NCI-H226 (cell line): ENCODE results near the gene SSR4.
"Not testable (repeated sequence)": the region's sequence is repeated elsewhere in the genome, so short reads cannot be mapped to it uniquely, and the experiment has no call there.

ENCODE experiments used
- DNase-seq: peaks from one replicate; pipeline ENCODE4 v3.0.0-alpha.2; 2015

Gene SSR4

DNA sequence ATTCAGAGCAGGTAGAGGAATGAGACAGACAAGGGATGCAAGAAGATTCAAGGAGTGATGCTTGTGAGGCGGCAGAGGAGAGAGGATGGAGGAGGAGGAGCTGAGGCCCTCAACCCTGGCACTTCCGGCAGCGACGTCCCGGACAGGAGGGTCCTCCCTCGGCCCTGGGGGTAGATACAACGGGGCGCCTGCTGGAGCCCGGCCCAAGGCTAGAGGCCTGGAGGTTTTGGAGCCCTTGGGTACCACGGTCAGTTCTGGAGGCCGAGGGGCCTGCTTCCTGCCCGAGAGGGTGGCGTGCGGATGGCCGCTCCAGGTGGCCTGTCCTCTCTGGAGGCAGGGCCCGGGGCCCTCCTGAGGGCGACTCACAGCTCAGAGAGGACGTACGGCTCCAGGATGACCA is 13.5 kb downstream of the SSR4 start:
- no peak for DNase-seq

GRCh38 chrX:153812220-153812619 is 17.8 kb downstream of the SSR4 start:
- DNase-seq = no peak

DNA sequence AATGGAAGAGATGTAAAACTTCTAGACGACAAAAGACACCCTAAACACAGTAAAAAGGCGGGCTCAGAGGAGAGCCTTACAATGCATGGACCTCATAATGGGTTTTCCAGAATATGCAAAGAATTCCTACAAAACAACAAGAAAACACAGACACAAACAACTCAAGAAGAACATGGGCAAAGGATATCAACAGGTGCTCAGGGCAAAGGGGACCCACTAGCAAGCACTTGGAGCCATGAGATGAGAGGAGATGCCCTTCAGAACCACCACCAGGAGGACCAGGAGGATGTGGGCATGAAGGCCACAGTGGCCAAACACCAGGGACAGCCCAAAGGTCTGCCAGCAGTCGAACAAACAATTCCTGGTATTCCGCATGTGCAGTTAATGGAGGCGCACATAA is 18.7 kb downstream of the SSR4 start:
- no peak for DNase-seq

GRCh38 chrX:153814591-153815315 is 20.3 kb downstream of the SSR4 start:
- no peak for DNase-seq

DNA sequence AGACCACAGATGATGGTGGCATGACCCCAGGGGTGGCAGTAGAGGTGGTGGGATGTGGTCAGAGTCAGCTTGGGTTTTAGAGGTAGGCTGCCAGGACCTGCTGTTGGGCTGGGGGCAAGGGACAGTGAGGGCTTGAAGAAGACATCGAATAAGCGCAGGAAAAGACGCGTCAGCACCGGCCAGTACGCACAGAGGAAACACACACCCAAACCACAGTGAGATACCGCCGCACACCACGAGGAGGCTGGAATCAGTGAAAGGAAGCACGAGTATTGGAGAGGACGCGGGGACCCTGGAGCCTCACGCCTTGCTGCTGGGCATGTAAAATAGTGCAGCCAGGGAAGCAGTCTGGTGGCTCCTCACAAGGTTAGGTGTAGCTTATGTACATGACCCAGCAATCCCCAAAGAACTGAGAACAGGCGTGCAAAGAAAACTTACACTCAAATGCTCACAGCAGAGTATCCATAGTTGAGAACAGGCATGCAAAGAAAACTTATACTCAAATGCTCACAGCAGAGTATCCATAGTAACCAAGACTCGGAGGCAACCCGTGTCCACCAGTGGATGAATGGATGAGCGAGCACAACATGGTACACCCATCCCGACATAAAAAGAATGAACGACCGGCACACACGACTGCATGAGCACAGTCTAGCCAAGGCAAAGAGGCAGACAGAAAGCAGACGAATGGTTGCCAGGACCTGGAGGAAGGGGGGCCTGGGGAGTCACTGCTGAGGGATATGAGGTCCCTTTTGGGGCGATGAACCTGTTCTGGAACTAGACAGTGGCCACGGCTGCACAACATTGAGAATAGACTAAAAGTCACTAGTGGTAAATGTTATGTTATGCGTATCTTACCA is 22.6 kb downstream of the SSR4 start:
- no peak for DNase-seq

GRCh38 chrX:153818064-153818463 is 23.6 kb downstream of the SSR4 start:
- not testable (repeated sequence) for DNase-seq

GRCh38 chrX:153818571-153819383 is 24.3 kb downstream of the SSR4 start:
- no peak for DNase-seq

GRCh38 chrX:153819384-153820040 is 25.0 kb downstream of the SSR4 start:
- DNase-seq = no peak

DNA sequence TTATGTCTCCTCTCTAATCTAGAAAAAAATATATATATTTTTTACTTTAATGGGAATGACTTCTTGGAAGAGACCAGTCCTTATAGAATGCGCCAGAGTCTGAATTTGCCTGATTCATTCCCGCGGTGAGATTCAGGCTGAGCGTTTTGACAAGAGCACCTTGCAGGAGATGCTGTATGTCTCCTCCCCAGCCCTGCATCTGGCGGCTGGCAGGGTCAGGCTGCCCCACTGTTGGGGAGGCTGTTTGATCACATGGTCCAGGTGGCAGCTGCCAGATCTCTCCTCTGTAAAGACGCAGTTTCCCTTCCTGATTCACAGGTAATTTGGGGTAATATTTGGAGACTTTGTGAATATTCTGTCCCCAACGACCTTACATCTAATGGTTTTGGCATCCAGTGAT is 26.1 kb downstream of the SSR4 start:
- DNase-seq = no peak

GRCh38 chrX:153821066-153821465 is 26.6 kb downstream of the SSR4 start:
- DNase-seq = no peak

DNA sequence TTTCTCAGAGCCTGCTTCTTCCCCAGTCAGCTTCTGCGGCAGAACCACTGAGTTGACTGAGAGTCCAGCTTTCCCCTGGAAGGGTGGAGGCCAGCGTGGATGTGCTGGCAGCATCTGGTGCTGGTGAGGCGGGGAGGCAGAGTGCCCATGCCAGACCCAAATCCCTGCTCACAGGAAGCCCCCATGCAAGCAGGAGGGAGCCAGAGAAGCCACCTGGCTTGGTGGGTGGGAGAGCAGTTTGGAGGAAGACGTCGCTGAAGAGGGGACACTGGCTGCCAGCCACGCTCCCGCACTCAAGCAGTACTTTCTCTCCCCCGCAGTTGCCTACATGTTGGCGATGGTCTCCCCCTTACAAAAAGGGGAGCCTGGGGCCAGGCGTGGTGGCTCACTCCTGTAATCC is 29.9 kb downstream of the SSR4 start:
- DNase-seq = no peak

- no peak for DNase-seq
Observed at GRCh38 chrX:153825042-153825441, 30.6 kb downstream of the SSR4 start.

GRCh38 chrX:153827016-153827415 is 32.5 kb downstream of the SSR4 start:
- no peak for DNase-seq

DNA sequence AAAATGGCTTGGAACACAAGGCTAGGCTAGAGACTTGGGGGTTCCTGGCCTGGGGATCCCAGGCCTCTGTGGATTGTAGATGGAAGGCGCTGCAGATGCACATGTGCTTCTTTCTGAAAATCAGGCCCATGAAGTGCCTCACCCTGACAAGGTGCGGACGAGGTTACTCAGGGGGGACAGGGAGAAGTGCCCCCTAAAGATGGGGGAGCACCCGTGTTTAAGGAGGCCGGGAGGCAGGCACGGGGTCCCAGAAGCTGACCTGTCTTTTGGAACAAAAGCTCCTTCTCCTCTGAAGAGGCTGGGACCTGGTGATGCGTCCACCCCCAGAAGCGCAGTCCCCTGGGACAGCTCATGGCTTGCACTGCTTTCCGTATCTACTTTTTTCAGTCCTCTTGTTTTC is 33.4 kb downstream of the SSR4 start:
- no peak for DNase-seq

DNA sequence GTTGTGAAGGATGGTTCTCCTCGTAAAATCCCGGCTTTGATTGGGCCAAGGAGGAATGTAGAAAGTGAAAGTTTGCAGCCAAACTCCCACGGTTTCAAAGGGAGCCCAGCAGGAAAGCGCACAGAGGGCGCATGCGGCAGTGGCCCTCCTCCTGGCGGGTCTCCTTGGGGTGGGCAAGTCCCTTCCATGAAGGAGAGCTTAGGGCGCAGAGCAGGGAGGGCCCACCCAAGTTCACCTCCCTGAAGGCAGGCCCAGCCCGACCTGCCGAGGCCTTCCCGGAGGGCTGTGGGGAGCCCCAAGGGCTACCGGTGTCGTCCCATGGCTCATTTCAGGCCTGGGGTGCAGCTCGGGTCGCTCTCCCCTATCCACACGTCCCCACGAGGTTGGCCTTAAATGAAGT is 33.8 kb downstream of the SSR4 start:
- DNase-seq = no peak

GRCh38 chrX:153828723-153829548 is 34.5 kb downstream of the SSR4 start:
- no peak for DNase-seq

DNA sequence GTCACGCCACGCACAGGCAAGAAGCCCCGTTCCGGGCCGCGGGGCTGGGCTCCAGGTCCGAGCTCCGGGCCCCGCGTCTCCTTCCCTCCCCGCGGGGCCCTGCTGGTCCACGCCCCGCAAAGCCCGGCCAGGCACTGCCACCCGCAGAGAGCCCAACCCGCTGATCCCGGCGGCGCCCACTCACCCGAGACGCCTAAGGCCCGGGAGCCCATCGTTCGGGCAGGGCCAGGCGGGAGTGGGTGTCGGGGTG is 35.0 kb downstream of the SSR4 start:
- DNase-seq = no peak

DNA sequence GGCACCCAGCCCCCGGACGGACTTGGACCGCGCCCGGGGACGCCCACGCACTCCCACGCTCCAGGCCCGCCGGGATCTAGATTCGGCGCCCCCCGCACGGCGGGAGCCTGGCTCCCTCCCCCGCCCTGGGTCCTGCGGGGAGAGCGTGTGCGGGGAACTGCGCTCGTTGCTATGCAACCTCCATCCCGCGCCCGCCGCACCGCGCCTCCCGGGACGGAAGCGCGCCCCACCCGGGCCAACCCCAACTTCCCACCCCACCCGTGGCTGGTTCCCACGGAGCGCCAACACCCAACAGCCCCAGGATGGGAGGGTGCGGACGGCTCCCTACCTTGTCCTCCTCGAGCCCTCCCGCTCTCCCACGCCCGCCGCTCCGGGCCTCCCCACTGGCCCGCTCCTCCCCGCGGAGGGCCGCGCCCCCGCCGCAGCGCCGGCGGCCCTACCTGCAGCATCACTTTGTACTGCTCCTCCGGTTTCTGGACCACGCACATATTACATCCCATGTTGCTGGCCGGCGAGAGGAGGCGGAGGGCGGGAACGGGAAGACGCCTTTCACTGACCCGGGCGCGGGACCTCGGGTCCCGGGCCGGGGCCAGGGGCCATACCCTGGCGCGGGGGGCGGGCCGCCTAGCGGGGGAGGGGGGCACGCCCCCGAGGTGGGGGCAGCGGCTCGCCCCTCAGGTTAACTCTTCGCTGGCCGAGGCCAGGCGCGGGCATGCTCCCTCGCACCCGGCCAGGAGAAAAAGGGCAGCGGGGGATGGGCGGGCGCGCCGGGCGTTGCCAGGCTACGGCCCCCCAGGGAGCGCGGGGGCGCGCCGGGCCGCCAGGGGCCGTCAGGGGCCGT is 35.6 kb downstream of the SSR4 start, which contains the start of gene PDZD4:
Gene PDZD4 (minus strand): TSS at position 746 of the 841 bp plus-strand sequence. CDS start 246 bp downstream, at position 500.
- no peak for DNase-seq

- no peak for DNase-seq
Observed at GRCh38 chrX:153830640-153831428, 36.4 kb downstream of the SSR4 start.

DNA sequence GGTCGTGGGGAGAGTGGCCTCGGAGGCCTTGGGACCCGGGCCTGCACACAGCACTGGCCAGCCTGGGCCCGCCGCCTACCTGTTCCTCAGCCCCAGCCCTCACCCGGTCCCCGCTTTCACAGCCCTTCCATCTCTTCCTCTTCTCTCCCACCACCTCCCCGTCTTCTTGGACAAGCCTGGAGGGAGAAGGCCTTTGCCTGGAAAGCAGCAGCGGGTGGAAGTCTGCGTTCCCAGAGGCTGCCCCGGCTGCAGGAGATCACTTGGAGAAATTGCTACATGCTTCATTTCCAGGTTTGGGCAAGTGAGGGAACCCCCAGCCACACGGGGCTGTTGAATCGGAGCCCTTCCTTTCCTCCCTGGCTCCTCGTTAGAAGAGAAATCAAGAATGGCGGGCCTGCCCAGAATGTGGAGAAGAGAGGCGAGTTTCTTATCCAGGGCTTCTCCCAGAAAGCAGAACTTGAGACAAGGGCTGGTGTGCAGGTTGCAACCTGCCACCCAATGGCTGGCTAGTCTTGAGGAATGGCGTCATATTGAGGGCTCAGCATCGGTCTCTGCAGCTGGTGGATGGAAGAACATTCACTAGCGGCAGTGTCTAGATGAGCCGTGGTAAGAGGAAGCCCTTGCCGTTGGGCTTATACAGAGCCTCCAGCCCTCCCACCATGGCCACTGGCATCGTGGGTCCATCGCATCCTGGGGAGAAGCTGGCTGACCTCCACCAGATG is 37.1 kb downstream of the SSR4 start:
- DNase-seq = no peak
